HEK293T (cell line): ENCODE results near the gene TTLL1.

Experiments used
- CTCF ChIA-PET: fragments of 350-600 bp; formaldehyde crosslinking; extraction: SDS; loops from one replicate; lab custom pipeline; 2021; ENCODE audit warnings: antibody characterized with exemption, inconsistent platforms; lab: Yijun Ruan, JAX
- POLR2A ChIA-PET: fragments of 350-600 bp; formaldehyde crosslinking; extraction: SDS; loops from one replicate; lab custom pipeline; 2020; ENCODE audit warnings: antibody characterized with exemption, inconsistent platforms; lab: Yijun Ruan, JAX
- DNase-seq: peaks from one replicate; pipeline ENCODE4 v3.0.0; 2012; ENCODE audit warnings: mixed read lengths; ENCODE audit errors: extremely low spot score
- ARNT ChIP-seq: fragments of 450-650 bp; IDR thresholded peaks from 2 replicates; pipeline ENCODE4 v1.6.1; 2017; ENCODE audit warnings: mild to moderate bottlenecking
- BHLHE40 ChIP-seq: fragments of 450-650 bp; IDR thresholded peaks from 2 replicates; pipeline ENCODE4 v1.6.1; 2016; ENCODE audit warnings: mild to moderate bottlenecking, moderate library complexity, borderline replicate concordance
- CTBP1 ChIP-seq: fragments of 450-650 bp; IDR thresholded peaks from 2 replicates; pipeline ENCODE4 v1.6.1; 2016; ENCODE audit warnings: borderline replicate concordance
- ELF4 ChIP-seq: fragments of 450-650 bp; IDR thresholded peaks from 2 replicates; pipeline ENCODE4 v1.6.1; 2017; ENCODE audit warnings: antibody characterized with exemption
- FOXA1 ChIP-seq: fragments of 450-650 bp; IDR thresholded peaks from 2 replicates; pipeline ENCODE4 v1.6.1; 2016; ENCODE audit warnings: mild to moderate bottlenecking
- FOXK2 ChIP-seq: fragments of 450-650 bp; IDR thresholded peaks from 2 replicates; pipeline ENCODE4 v1.6.1; 2016; ENCODE audit warnings: mild to moderate bottlenecking
- FOXM1 ChIP-seq: fragments of 450-650 bp; IDR thresholded peaks from 2 replicates; pipeline ENCODE4 v1.6.1; 2017; ENCODE audit warnings: mild to moderate bottlenecking, borderline replicate concordance
- HDGF ChIP-seq: fragments of 450-650 bp; IDR thresholded peaks from 2 replicates; pipeline ENCODE4 v1.6.1; 2017; ENCODE audit warnings: antibody characterized with exemption, borderline replicate concordance
- L3MBTL2 ChIP-seq: fragments of 450-650 bp; conservative IDR thresholded peaks from 2 replicates; pipeline ENCODE4 v1.6.1; 2016; ENCODE audit warnings: mild to moderate bottlenecking
- LEF1 ChIP-seq: fragments of 450-650 bp; IDR thresholded peaks from 2 replicates; pipeline ENCODE4 v1.6.1; 2017; ENCODE audit warnings: mild to moderate bottlenecking, borderline replicate concordance
- NFRKB ChIP-seq: fragments of 450-650 bp; IDR thresholded peaks from 2 replicates; pipeline ENCODE4 v1.6.1; 2016; ENCODE audit warnings: mild to moderate bottlenecking, moderate library complexity
- PKNOX1 ChIP-seq: fragments of 450-650 bp; IDR thresholded peaks from 2 replicates; pipeline ENCODE4 v1.6.1; 2016
- SP1 ChIP-seq: fragments of 450-650 bp; IDR thresholded peaks from 2 replicates; pipeline ENCODE4 v1.6.1; 2017
- SUZ12 ChIP-seq: fragments of 450-650 bp; IDR thresholded peaks from 2 replicates; pipeline ENCODE4 v1.6.1; 2016; ENCODE audit warnings: mild to moderate bottlenecking
- TARDBP ChIP-seq: fragments of 450-650 bp; IDR thresholded peaks from 2 replicates; pipeline ENCODE4 v1.6.1; 2016
- ZNF384 ChIP-seq: fragments of 450-650 bp; IDR thresholded peaks from 2 replicates; pipeline ENCODE4 v1.6.1; 2016

Gene TTLL1

GRCh38 chr22:43127166-43127908, 38.1 kb upstream of the TTLL1 start:
- TF ChIP-seq ARNT = no peak
- no peak for TF ChIP-seq PKNOX1
- TF ChIP-seq BHLHE40 = no peak
- TF ChIP-seq NFRKB = no peak
- no peak for TF ChIP-seq LEF1
- no peak for TF ChIP-seq SP1
- TF ChIP-seq FOXA1 = no peak
- no peak for TF ChIP-seq ZNF384
- TF ChIP-seq TARDBP = no peak
- no peak for TF ChIP-seq FOXM1
- TF ChIP-seq FOXK2 = no peak
- no peak for TF ChIP-seq SUZ12
- TF ChIP-seq HDGF = no peak
- no peak for TF ChIP-seq ELF4
- no peak for TF ChIP-seq CTBP1
- TF ChIP-seq L3MBTL2 = no peak
- POLR2A ChIA-PET = interaction anchor here (0.9 kb wide), 1 partner anchor 60 kb away, joined by 4 read pairs; the partner anchor contains the start of gene TTLL12
- no peak for DNase-seq
- CTCF ChIA-PET = interaction anchor here (0.6 to 1.9 kb wide), 2 partner anchors 11 to 198 kb away, joined by 5 to 7 read pairs; no protein-coding TSS in a partner anchor

- no peak for DNase-seq
- ChIA-PET CTCF (no interaction called here), POLR2A (interaction anchor here (0.9 kb wide), 1 partner anchor 61 kb away, joined by 4 read pairs; the partner anchor contains the start of gene TTLL12)
- TF ChIP-seq ELF4 (no peak), SP1 (no peak), LEF1 (no peak), CTBP1 (no peak), SUZ12 (no peak), TARDBP (no peak), ARNT (no peak), PKNOX1 (no peak), FOXK2 (no peak), BHLHE40 (no peak), FOXM1 (no peak), FOXA1 (no peak), HDGF (no peak), L3MBTL2 (no peak), NFRKB (no peak), ZNF384 (no peak)
These were observed 37.4 kb upstream of the TTLL1 start for GRCh38 chr22:43126501-43127165.

- DNase-seq = no peak
- ChIA-PET CTCF (no interaction called here), POLR2A (no interaction called here)
- no peak for TF ChIP-seq SUZ12
- no peak for TF ChIP-seq BHLHE40
These were observed 29.8 kb upstream of the TTLL1 start for GRCh38 chr22:43118953-43119458.

GRCh38 chr22:43118024-43118849, 29.0 kb upstream of the TTLL1 start:
- POLR2A ChIA-PET = no interaction called here

GRCh38 chr22:43116932-43117331, 27.7 kb upstream of the TTLL1 start:
- POLR2A ChIA-PET = interaction anchor here (0.6 to 0.7 kb wide), 3 partner anchors 314 to 1290 kb away, joined by 3 to 6 read pairs (median 3); no protein-coding TSS in a partner anchor
- TF ChIP-seq SUZ12 = no peak
- TF ChIP-seq LEF1 = no peak
- no peak for TF ChIP-seq ZNF384
- no peak for TF ChIP-seq L3MBTL2
- TF ChIP-seq PKNOX1 = no peak
- TF ChIP-seq NFRKB = no peak
- TF ChIP-seq FOXA1 = no peak
- no peak for TF ChIP-seq ELF4
- TF ChIP-seq SP1 = no peak
- no peak for DNase-seq
- CTCF ChIA-PET = no interaction called here

More at GRCh38 chr22:43118024-43118849, 29.0 kb upstream of the TTLL1 start:
- TF ChIP-seq NFRKB = no peak
- CTCF ChIA-PET = no interaction called here
- no peak for DNase-seq

- ChIA-PET CTCF (no interaction called here), POLR2A (no interaction called here)
- no peak for TF ChIP-seq L3MBTL2
- no peak for TF ChIP-seq PKNOX1
- no peak for TF ChIP-seq FOXA1
- no peak for TF ChIP-seq FOXM1
- TF ChIP-seq ARNT = no peak
- DNase-seq = no peak
These were observed 25.8 kb upstream of the TTLL1 start for GRCh38 chr22:43114958-43115357.
